SW480 (cell line): ENCODE measurements around the gene DDAH2.

ENCODE experiments used
- DNase-seq: peaks from one replicate; pipeline ENCODE4 v3.0.0-alpha.2; 2016; ENCODE audit warnings: low spot score

Gene DDAH2

DNA sequence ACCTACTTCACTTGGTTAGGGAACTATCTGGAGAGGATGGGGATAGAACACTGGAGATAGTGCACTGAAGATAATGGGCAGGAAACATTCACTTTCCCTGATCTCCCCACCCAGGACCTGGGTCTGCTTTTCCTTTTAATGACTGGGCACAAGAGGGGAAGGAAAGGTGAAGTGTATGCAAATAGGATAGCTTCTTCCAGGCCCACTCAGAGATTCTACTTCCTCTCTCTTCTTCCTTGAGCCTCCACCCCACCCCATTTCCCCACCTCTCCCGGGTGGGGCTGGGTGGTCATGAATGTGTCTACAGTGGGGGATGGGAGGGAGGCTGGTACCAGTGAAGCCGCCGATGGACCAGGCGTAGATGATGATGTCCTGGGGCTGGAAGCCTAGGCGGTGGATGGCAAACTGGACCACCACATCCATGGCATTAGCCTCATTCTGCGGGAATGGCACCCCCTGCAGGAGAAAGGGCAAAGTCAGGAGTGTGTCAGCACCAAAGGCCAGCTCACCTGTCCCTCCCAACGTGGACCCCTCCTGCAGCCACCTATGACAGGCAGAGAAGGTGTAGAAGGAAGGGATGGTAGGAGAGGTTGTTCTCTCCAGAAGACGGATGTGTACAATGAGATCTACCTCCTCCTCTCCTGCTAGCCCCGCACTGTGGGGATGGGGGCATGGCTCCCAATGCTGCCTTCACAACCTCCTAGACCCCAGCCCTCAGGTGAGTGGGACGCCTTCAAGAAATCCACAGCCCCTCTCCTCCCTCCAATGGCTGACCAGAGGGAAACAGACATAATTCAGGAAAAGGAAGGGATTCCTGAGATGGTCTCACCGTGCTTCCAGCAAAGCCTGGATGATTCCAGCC lies 39.6 kb downstream of the DDAH2 start:
- DNase-seq: no peak

GRCh38 chr6:31687860-31688693 lies 41.0 kb downstream of the DDAH2 start:
- DNase-seq: no peak

- DNase-seq: no peak
Measured at GRCh38 chr6:31687321-31687720, 41.8 kb downstream of the DDAH2 start.

DNA sequence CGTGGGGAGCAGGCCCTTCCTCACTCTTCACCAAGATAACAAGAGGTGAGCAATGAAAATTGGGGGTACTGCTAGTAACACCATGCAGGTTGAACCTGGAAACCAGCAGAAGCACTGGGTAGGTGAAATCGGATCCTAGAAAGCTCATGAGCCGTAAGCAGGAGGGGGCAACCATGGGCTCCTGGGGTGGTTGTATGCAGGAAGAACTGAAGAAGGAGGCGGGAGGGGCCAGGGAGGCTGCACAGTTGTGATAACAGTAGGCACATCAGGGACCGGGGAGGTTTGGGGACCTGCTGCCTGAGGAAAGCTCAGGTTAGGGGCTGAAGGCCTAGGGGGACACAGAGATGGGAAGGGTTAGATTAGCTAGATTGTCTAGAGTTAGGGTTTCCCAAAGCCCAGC lies 42.6 kb downstream of the DDAH2 start:
- no peak for DNase-seq

- no peak for DNase-seq
Measured at GRCh38 chr6:31683591-31683990, 45.5 kb downstream of the DDAH2 start.

DNA sequence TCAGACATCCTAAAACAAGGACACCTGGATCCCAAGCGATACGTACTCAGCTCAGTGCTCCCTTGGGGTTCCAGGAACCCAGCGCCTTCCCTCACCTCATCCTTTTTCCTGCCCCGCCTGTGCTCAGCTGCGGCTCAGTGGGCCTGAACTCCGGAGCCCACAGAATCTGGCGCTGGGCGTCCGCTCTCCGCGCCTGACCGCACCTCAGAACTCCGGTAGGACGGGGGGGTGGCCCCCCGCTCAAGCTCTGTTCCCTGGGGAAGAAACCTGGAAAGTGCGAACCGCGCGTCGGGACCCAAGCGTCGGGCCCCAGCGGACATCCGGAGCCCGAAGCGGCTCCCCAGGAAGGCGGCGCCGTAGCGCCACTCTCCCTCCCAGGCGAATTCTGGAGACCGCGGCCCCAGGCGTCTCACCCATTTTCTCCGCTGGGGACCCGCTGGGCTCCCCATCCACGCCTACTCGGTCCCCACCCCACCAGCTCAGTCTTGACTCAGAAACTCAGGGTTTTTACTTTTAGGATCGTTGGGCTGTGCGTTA lies 47.9 kb downstream of the DDAH2 start:
- peak; percentile 31 for DNase-seq

- DNase-seq: peak; percentile 89
Measured at GRCh38 chr6:31680226-31681134, 48.6 kb downstream of the DDAH2 start, which contains the start of gene LY6G5C. LY6G5C (minus strand) TSS chr6:31681067; CDS start chr6:31680373, 694 bp downstream.

GRCh38 chr6:31677955-31678354 lies 51.1 kb downstream of the DDAH2 start:
- no peak for DNase-seq
